Activated B cell treated with CpG ODN at 0.5 μM for 24 hours (primary cell): ENCODE results near the gene RAB11FIP3. TPM values are rescaled to one million over a fixed set of nuclear protein-coding genes. Genes with fewer than 3 reads are reported as not detected.

Source experiments
- ATAC-seq: fragments of 200-7000 bp; cut with Tn5 transposase; one replicate; pipeline ENCODE4 v1.10.0; 2021; ENCODE audit warnings: low read depth, mild to moderate bottlenecking, moderate library complexity
- CTCF ChIA-PET: fragments of 350-600 bp; sonication (Branson Sonifier 250); formaldehyde crosslinking; loops from one replicate; lab custom pipeline; 2021; ENCODE audit warnings: antibody characterized with exemption; lab: Charles Lee
- POLR2A ChIA-PET: fragments of 350-600 bp; sonication (Branson Sonifier 250); formaldehyde crosslinking; loops from one replicate; lab custom pipeline; 2021; ENCODE audit warnings: antibody characterized with exemption; lab: Charles Lee
- DNase-seq: peaks from one replicate; pipeline ENCODE4 v3.0.0; 2022
- H3K27ac Mint-ChIP-seq: one replicate; pipeline ENCODE4 v1.8.0; 2020; ENCODE audit warnings: mixed read lengths
- H3K27me3 Mint-ChIP-seq: one replicate; pipeline ENCODE4 v1.8.0; 2021; ENCODE audit warnings: mixed read lengths
- H3K36me3 Mint-ChIP-seq: one replicate; pipeline ENCODE4 v1.8.0; 2021; ENCODE audit warnings: low read depth, mixed read lengths
- H3K4me1 Mint-ChIP-seq: one replicate; pipeline ENCODE4 v1.8.0; 2021; ENCODE audit warnings: mixed read lengths
- H3K4me3 Mint-ChIP-seq: one replicate; pipeline ENCODE4 v1.8.0; 2020; ENCODE audit warnings: mild to moderate bottlenecking, mixed read lengths
- H3K9me3 Mint-ChIP-seq: one replicate; pipeline ENCODE4 v1.8.0; 2020; ENCODE audit warnings: mixed read lengths
- intact Hi-C: fragments of 100-400 bp; cut with micrococcal nuclease; formaldehyde crosslinking; loops from one replicate; pipeline ENCODE4 v1.15.1; 2024
- total RNA-seq: library from RNA; stranded (reverse); gene quantifications from 2 replicates; pipeline ENCODE4 v1.2.3, GENCODE V29; 2022
- TF ChIP-seq, protein P1 (sequence below): fragments of 200-600 bp; IDR thresholded peaks from one replicate; pipeline ENCODE4 v1.8.0; 2022; ENCODE audit warnings: antibody characterized with exemption, mild to moderate bottlenecking

The RAB11FIP3 gene
- total RNA-seq, 1 donor from 2014 or later, result 35.4 TPM

- DNase-seq, result no peak
- peaks cover 17% of the 10 kb centered on the region for H3K36me3 Mint-ChIP-seq
- no peaks in the 10 kb centered on the region for H3K27me3 Mint-ChIP-seq
- POLR2A ChIA-PET, result no interaction called here
- intact Hi-C loops, result no loop called here
- no peak overlapping the region for H3K27ac Mint-ChIP-seq
- no peaks in the 10 kb centered on the region for H3K4me1 Mint-ChIP-seq
- no peak overlapping the region for H3K4me3 Mint-ChIP-seq
- ATAC-seq, result no peak
- TF ChIP-seq, protein P1, sequence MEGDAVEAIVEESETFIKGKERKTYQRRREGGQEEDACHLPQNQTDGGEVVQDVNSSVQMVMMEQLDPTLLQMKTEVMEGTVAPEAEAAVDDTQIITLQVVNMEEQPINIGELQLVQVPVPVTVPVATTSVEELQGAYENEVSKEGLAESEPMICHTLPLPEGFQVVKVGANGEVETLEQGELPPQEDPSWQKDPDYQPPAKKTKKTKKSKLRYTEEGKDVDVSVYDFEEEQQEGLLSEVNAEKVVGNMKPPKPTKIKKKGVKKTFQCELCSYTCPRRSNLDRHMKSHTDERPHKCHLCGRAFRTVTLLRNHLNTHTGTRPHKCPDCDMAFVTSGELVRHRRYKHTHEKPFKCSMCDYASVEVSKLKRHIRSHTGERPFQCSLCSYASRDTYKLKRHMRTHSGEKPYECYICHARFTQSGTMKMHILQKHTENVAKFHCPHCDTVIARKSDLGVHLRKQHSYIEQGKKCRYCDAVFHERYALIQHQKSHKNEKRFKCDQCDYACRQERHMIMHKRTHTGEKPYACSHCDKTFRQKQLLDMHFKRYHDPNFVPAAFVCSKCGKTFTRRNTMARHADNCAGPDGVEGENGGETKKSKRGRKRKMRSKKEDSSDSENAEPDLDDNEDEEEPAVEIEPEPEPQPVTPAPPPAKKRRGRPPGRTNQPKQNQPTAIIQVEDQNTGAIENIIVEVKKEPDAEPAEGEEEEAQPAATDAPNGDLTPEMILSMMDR, result no peak
- no peaks in the 10 kb centered on the region for H3K9me3 Mint-ChIP-seq
- CTCF ChIA-PET, result no interaction called here
These were observed 114.6 kb downstream of the RAB11FIP3 start for GRCh38 chr16:539901-540530.

GRCh38 chr16:540645-541340 is 115.3 kb downstream of the RAB11FIP3 start:
- DNase-seq (no peak), ATAC-seq (no peak)
- intact Hi-C loops, result no loop called here
- no peaks in the 10 kb centered on the region for H3K27me3 Mint-ChIP-seq
- H3K9me3 Mint-ChIP-seq, result no peaks in the 10 kb centered on the region
- ChIA-PET CTCF (no interaction called here), POLR2A (no interaction called here)
- H3K27ac Mint-ChIP-seq, result no peak overlapping the region
- peaks cover 19% of the 10 kb centered on the region for H3K36me3 Mint-ChIP-seq
- no peaks in the 10 kb centered on the region for H3K4me1 Mint-ChIP-seq
- H3K4me3 Mint-ChIP-seq, result no peak overlapping the region
- TF ChIP-seq, protein P1, result no peak

GRCh38 chr16:543301-544164 is 118.1 kb downstream of the RAB11FIP3 start:
- Mint-ChIP-seq H3K36me3 (peaks cover 10% of the 10 kb centered on the region), H3K4me3 (no peak overlapping the region), H3K27me3 (no peaks in the 10 kb centered on the region)

GRCh38 chr16:544517-544916 is 119.1 kb downstream of the RAB11FIP3 start:
- Mint-ChIP-seq H3K9me3 (no peaks in the 10 kb centered on the region), H3K27ac (no peak overlapping the region), H3K36me3 (peaks cover 7% of the 10 kb centered on the region), H3K27me3 (no peaks in the 10 kb centered on the region), H3K4me1 (no peaks in the 10 kb centered on the region), H3K4me3 (no peak overlapping the region)
- intact Hi-C loops, result no loop called here
- ChIA-PET POLR2A (no interaction called here), CTCF (no interaction called here)
- ATAC-seq (no peak), DNase-seq (no peak)
- TF ChIP-seq, protein P1, result no peak

More at GRCh38 chr16:543301-544164, 118.1 kb downstream of the RAB11FIP3 start:
- ChIA-PET CTCF (no interaction called here), POLR2A (no interaction called here)
- H3K27ac Mint-ChIP-seq, result no peak overlapping the region
- ATAC-seq (no peak), DNase-seq (no peak)
- intact Hi-C loops, result no loop called here
- no peaks in the 10 kb centered on the region for H3K9me3 Mint-ChIP-seq
- TF ChIP-seq, protein P1, result no peak
- H3K4me1 Mint-ChIP-seq, result no peaks in the 10 kb centered on the region
